PC-9 (cell line): ENCODE results near the gene LMAN1L. TPM values are rescaled to one million over a fixed set of nuclear protein-coding genes. Genes with fewer than 3 reads are reported as not detected.

Source experiments
- BruUV-seq: library from RNA; stranded (reverse); fragments of 400-500 nt; replicated peaks from 2 replicates; lab custom pipeline; 2021; lab: Mats Ljungman, UMichigan
- CTCF ChIA-PET: fragments of 300-600 bp; sonication (Branson Sonifier 250); formaldehyde crosslinking; loops from one replicate; lab custom pipeline; 2022; ENCODE audit warnings: antibody characterized with exemption; lab: Charles Lee
- POLR2A ChIA-PET: fragments of 300-600 bp; sonication (Branson Sonifier 250); formaldehyde crosslinking; loops from one replicate; lab custom pipeline; 2022; ENCODE audit warnings: antibody characterized with exemption; ENCODE audit not compliant: unreplicated experiment; lab: Charles Lee
- DNase-seq, 2 experiments: peaks; one replicate each; pipeline versions ENCODE4 v3.0.0 to v3.0.0-alpha.2; 2015 to 2022; ENCODE audit warnings: mixed read lengths in 1 of 2
- H2AFZ ChIP-seq: fragments of 200-600 bp; sonication (generic); 2 replicates; pipeline ENCODE4 v1.8.1; 2017; ENCODE audit warnings: antibody characterized with exemption
- H3F3A ChIP-seq: fragments of 200-600 bp; sonication (generic); 2 replicates; pipeline ENCODE4 v1.8.1; 2017; ENCODE audit warnings: antibody characterized with exemption, mild to moderate bottlenecking, low read depth; ENCODE audit not compliant: insufficient read depth
- H3K27ac ChIP-seq: fragments of 200-600 bp; sonication (generic); 2 replicates; pipeline ENCODE4 v1.6.1; 2016; ENCODE audit warnings: mixed run types
- H3K27me3 ChIP-seq: fragments of 200-600 bp; sonication (generic); 2 replicates; pipeline ENCODE4 v1.6.1; 2016; ENCODE audit warnings: low read depth, mixed run types; ENCODE audit not compliant: insufficient read depth
- H3K36me3 ChIP-seq: fragments of 200-600 bp; sonication (generic); 2 replicates; pipeline ENCODE4 v1.6.1; 2016; ENCODE audit warnings: low read depth, mixed run types
- H3K4me1 ChIP-seq: fragments of 200-600 bp; sonication (generic); replicated peaks from 2 replicates; pipeline ENCODE4 v1.6.1; 2016; ENCODE audit warnings: mixed run types; ENCODE audit not compliant: insufficient read depth
- H3K4me2 ChIP-seq: fragments of 200-600 bp; sonication (generic); 2 replicates; pipeline ENCODE4 v1.6.1; 2017; ENCODE audit warnings: mixed run types
- H3K4me3 ChIP-seq: fragments of 200-600 bp; sonication (generic); 2 replicates; pipeline ENCODE4 v1.6.1; 2016; ENCODE audit warnings: mixed run types
- H3K79me2 ChIP-seq: fragments of 200-600 bp; sonication (generic); 2 replicates; pipeline ENCODE4 v1.6.1; 2017; ENCODE audit warnings: low read depth, mixed run types
- H3K9me2 ChIP-seq: fragments of 200-600 bp; sonication (generic); 2 replicates; pipeline ENCODE4 v1.8.1; 2017; ENCODE audit warnings: mild to moderate bottlenecking; ENCODE audit not compliant: insufficient read depth
- H3K9me3 ChIP-seq: fragments of 200-600 bp; sonication (generic); 2 replicates; pipeline ENCODE4 v1.8.1; 2016; ENCODE audit warnings: low read depth; ENCODE audit not compliant: insufficient read depth
- H4K20me1 ChIP-seq: fragments of 200-600 bp; sonication (generic); 2 replicates; pipeline ENCODE4 v1.8.1; 2017; ENCODE audit not compliant: insufficient read depth
- CTCF ChIP-seq: fragments of 200-600 bp; sonication (generic); conservative IDR thresholded peaks from 2 replicates; pipeline ENCODE4 v1.6.1; 2017; ENCODE audit warnings: mixed run types, antibody characterized with exemption, mild to moderate bottlenecking, moderate library complexity
- EZH2 ChIP-seq: fragments of 200-600 bp; sonication (generic); IDR thresholded peaks from 2 replicates; pipeline ENCODE4 v1.8.0; 2017; ENCODE audit warnings: antibody characterized with exemption, low read depth
- intact Hi-C: fragments of 100-400 bp; cut with micrococcal nuclease; formaldehyde crosslinking; loops from one replicate; pipeline ENCODE4 v1.10.0; 2022; ENCODE audit not compliant: unreplicated experiment
- total RNA-seq: library from RNA; stranded (reverse); gene quantifications from 2 replicates; pipeline ENCODE4 v1.2.3, GENCODE V29; 2021

The LMAN1L gene
- total RNA-seq, 1 experiment from 2014 or later = not detected

GRCh38 chr15:74863239-74864056 lies 50.8 kb downstream of the LMAN1L start:
- Histone ChIP-seq H3K4me3 (no peak overlapping the region), H2AFZ (no peak overlapping the region), H3K27me3 (no peaks in the 10 kb centered on the region), H4K20me1 (peaks cover 28% of the 10 kb centered on the region; the same call in 1 of the 2 replicates), H3F3A (peaks cover 20% of the 10 kb centered on the region), H3K9me2 (no peaks in the 10 kb centered on the region), H3K4me2 (no peak overlapping the region), H3K79me2 (peaks cover 52% of the 10 kb centered on the region), H3K9me3 (no peaks in the 10 kb centered on the region), H3K4me1 (peaks cover 42% of the 10 kb centered on the region), H3K27ac (no peak overlapping the region), H3K36me3 (no peaks in the 10 kb centered on the region)
- no peak for TF ChIP-seq EZH2
- no peak for TF ChIP-seq CTCF
- BruUV-seq = no TSS peak
- ChIA-PET CTCF (interaction anchor here (0.5 to 0.6 kb wide), 2 partner anchors 8 to 29 kb away, joined by 4 to 6 read pairs; no protein-coding TSS in a partner anchor), POLR2A (interaction anchor here (0.6 to 0.7 kb wide), 2 partner anchors 27 to 445 kb away, joined by 4 to 12 read pairs; no protein-coding TSS in a partner anchor)
- DNase-seq = no peak
- intact Hi-C loops = no loop called here

- Histone ChIP-seq H2AFZ (no peak overlapping the region), H3K4me2 (no peak overlapping the region), H3K27me3 (no peaks in the 10 kb centered on the region), H4K20me1 (peaks cover 34% of the 10 kb centered on the region; the same call in 1 of the 2 replicates), H3K4me3 (no peak overlapping the region), H3K79me2 (peaks cover 57% of the 10 kb centered on the region), H3F3A (peaks cover 22% of the 10 kb centered on the region), H3K9me3 (no peaks in the 10 kb centered on the region), H3K4me1 (peaks cover 49% of the 10 kb centered on the region), H3K27ac (no peak overlapping the region), H3K9me2 (no peaks in the 10 kb centered on the region), H3K36me3 (no peaks in the 10 kb centered on the region)
- intact Hi-C loops = no loop called here
- no peak for DNase-seq
- TF ChIP-seq CTCF (no peak), EZH2 (no peak)
- no TSS peak for BruUV-seq
- CTCF ChIA-PET = interaction anchor here (0.5 kb wide), 1 partner anchor 9 kb away, joined by 4 read pairs; no protein-coding TSS in a partner anchor
- POLR2A ChIA-PET = interaction anchor here (0.6 kb wide), 1 partner anchor 26 kb away, joined by 4 read pairs; no protein-coding TSS in a partner anchor
Measured at GRCh38 chr15:74864296-74864695, 51.7 kb downstream of the LMAN1L start.

- Histone ChIP-seq H3K9me2 (no peaks in the 10 kb centered on the region), H3F3A (peaks cover 30% of the 10 kb centered on the region), H3K27me3 (no peaks in the 10 kb centered on the region), H3K4me1 (peaks cover 59% of the 10 kb centered on the region), H4K20me1 (peaks cover 45% of the 10 kb centered on the region), H3K27ac (peak overlapping the region; percentile 49; the same call in 1 of the 2 replicates), H3K79me2 (peaks cover 61% of the 10 kb centered on the region), H3K4me2 (peak overlapping the region; percentile 66), H2AFZ (no peak overlapping the region), H3K36me3 (no peaks in the 10 kb centered on the region), H3K4me3 (no peak overlapping the region), H3K9me3 (no peaks in the 10 kb centered on the region)
- intact Hi-C loops = no loop called here
- TF ChIP-seq CTCF (no peak), EZH2 (no peak)
- BruUV-seq = no TSS peak
- ChIA-PET CTCF (interaction anchor here (0.7 kb wide), 1 partner anchor 417 kb away, joined by 3 read pairs; no protein-coding TSS in a partner anchor), POLR2A (interaction anchor here (0.6 to 0.8 kb wide), 4 partner anchors 92 to 787 kb away, joined by 3 to 40 read pairs (median 12); no protein-coding TSS in a partner anchor)
- DNase-seq = no peak
Measured at GRCh38 chr15:74865316-74865715, 52.7 kb downstream of the LMAN1L start.
